Astrocyte (in vitro differentiated cells and primary cell): ENCODE data around the gene SLIT3.

ENCODE experiments used
- CTCF ChIP-seq: IDR thresholded peaks from 2 replicates; pipeline ENCODE4 v1.5.1; 2011; ENCODE audit warnings: low read depth, mild to moderate bottlenecking, inconsistent platforms, low read length, moderate library complexity; ENCODE audit not compliant: insufficient read depth
- EZH2 ChIP-seq: IDR thresholded peaks from 2 replicates; pipeline ENCODE4 v1.6.1; 2012; ENCODE audit warnings: mild to moderate bottlenecking, low read length, inconsistent platforms; ENCODE audit not compliant: insufficient read depth

- TF ChIP-seq CTCF: no peak
- TF ChIP-seq EZH2: no peak
Observed at GRCh38 chr5:168991311-168991710, 309.6 kb downstream of the SLIT3 start.
